ENCODE results near the gene LYRM7.

GRCh38 chr5:131254741-131255140, 84.0 kb downstream of the LYRM7 start:
- no peak for TF ChIP-seq CTCF (conservative IDR thresholded peaks at IDR 0.05; ENCODE audit: low read length)
- no peak for TF ChIP-seq EZH2phosphoT487 (IDR thresholded peaks at IDR 0.05; ENCODE audit: borderline replicate concordance, low read depth, low read length)
